SK-N-MC (cell line): ENCODE measurements around the gene ABCD1.

Experiments used
- DNase-seq: peaks from one replicate; pipeline ENCODE4 v3.0.0-alpha.2; 2011; ENCODE audit warnings: low read depth, low spot score
- H3K27ac ChIP-seq: fragments of 200-600 bp; sonication (generic); 2 replicates; pipeline ENCODE4 v1.5.1; 2016; ENCODE audit warnings: mixed run types
- H3K36me3 ChIP-seq: fragments of 200-600 bp; sonication (generic); 2 replicates; pipeline ENCODE4 v1.6.1; 2017; ENCODE audit warnings: antibody characterized with exemption, low read length, mixed read lengths; ENCODE audit not compliant: insufficient read depth
- H3K4me3 ChIP-seq: fragments of 200-600 bp; sonication (generic); 2 replicates; pipeline ENCODE4 v1.5.1; 2016
- H3K9ac ChIP-seq: fragments of 200-600 bp; sonication (generic); 2 replicates; pipeline ENCODE4 v1.8.0; 2017; ENCODE audit warnings: mixed run types, mixed read lengths; ENCODE audit not compliant: insufficient read length
- H3K9me3 ChIP-seq: fragments of 200-600 bp; sonication (generic); 2 replicates; pipeline ENCODE4 v1.6.1; 2017; ENCODE audit warnings: low read depth, mild to moderate bottlenecking, antibody characterized with exemption, low read length, moderate library complexity, mixed read lengths
- EZH2 ChIP-seq: fragments of 200-600 bp; sonication (generic); IDR thresholded peaks from one replicate; pipeline ENCODE4 v1.6.1; 2017; ENCODE audit warnings: antibody characterized with exemption
- FOXP2 ChIP-seq: optimal IDR thresholded peaks from 2 replicates; pipeline ENCODE3; 2011; ENCODE audit warnings: mild to moderate bottlenecking, moderate library complexity; ENCODE audit not compliant: insufficient read depth; ENCODE audit errors: extremely low read length, control extremely low read depth
- POLR2AphosphoS5 ChIP-seq: IDR thresholded peaks from 2 replicates; pipeline ENCODE4 v1.6.1; 2012; ENCODE audit warnings: mild to moderate bottlenecking, low read depth, low read length, borderline replicate concordance

Gene ABCD1

GRCh38 chrX:153768311-153769157, 43.9 kb downstream of the ABCD1 start:
- Histone ChIP-seq H3K36me3 (no peaks in the 10 kb centered on the region), H3K9ac (no peak overlapping the region), H3K4me3 (no peak overlapping the region), H3K27ac (no peak overlapping the region), H3K9me3 (no peaks in the 10 kb centered on the region)
- no peak for TF ChIP-seq EZH2
- TF ChIP-seq POLR2AphosphoS5: no peak
- no peak for TF ChIP-seq FOXP2
- DNase-seq: no peak

GRCh38 chrX:153769158-153769864, 44.7 kb downstream of the ABCD1 start:
- no peak for DNase-seq
- TF ChIP-seq POLR2AphosphoS5 (no peak), EZH2 (no peak), FOXP2 (no peak)
- no peak overlapping the region for H3K4me3 ChIP-seq
- H3K36me3 ChIP-seq: no peaks in the 10 kb centered on the region
- no peaks in the 10 kb centered on the region for H3K9me3 ChIP-seq
- H3K27ac ChIP-seq: no peak overlapping the region
- no peak overlapping the region for H3K9ac ChIP-seq

- H3K36me3 ChIP-seq: no peaks in the 10 kb centered on the region
- no peaks in the 10 kb centered on the region for H3K9me3 ChIP-seq
- H3K9ac ChIP-seq: no peak overlapping the region
- H3K27ac ChIP-seq: no peak overlapping the region
- no peak for TF ChIP-seq POLR2AphosphoS5
- no peak for TF ChIP-seq EZH2
- no peak for TF ChIP-seq FOXP2
- no peak overlapping the region for H3K4me3 ChIP-seq
- DNase-seq: no peak
Observed at GRCh38 chrX:153769865-153770600, 45.4 kb downstream of the ABCD1 start.

- no peak for DNase-seq
- no peak overlapping the region for H3K9ac ChIP-seq
- H3K4me3 ChIP-seq: no peak overlapping the region
- H3K36me3 ChIP-seq: no peaks in the 10 kb centered on the region
- no peaks in the 10 kb centered on the region for H3K9me3 ChIP-seq
- no peak overlapping the region for H3K27ac ChIP-seq
- TF ChIP-seq EZH2: no peak
- no peak for TF ChIP-seq POLR2AphosphoS5
- TF ChIP-seq FOXP2: no peak
Observed at GRCh38 chrX:153770601-153771414, 46.2 kb downstream of the ABCD1 start.

DNA sequence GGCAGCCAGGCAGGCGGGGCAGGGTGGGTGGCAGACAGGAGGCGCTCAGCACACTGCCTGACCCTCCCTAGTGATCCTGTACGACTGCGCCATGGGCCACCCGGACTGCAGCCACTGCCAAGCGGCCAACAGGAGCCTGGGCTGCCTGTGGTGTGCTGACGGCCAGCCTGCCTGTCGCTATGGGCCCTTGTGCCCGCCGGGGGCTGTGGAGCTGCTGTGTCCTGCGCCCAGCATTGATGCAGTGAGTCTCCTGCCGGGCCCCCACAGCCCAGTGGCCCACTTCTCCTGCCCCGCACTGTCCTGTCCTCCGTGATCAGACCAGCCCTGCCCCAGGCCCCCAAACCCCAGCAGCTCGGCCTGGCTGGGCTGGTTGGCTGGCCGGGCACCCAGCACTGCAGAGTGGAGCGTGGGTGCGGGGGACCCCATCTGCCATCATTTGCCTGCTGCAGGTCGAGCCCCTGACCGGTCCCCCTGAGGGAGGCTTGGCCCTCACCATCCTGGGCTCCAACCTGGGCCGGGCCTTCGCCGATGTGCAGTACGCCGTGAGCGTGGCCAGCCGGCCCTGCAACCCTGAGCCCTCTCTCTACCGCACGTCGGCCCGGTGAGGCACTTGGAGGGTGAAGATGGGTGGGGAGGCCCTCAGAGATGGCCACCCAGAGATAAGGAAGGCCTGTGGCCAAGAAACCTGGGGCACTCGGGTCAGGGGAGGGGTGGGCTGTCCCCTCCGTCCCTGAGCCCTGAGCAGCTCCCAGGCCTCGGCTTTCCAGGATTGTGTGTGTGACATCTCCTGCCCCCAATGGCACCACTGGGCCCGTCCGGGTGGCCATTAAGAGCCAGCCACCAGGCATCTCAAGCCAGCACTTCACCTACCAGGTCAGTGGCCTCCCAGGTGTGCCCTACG, 47.0 kb downstream of the ABCD1 start:
- no peak for DNase-seq
- Histone ChIP-seq H3K4me3 (no peak overlapping the region), H3K9ac (no peak overlapping the region), H3K27ac (no peak overlapping the region), H3K36me3 (no peaks in the 10 kb centered on the region), H3K9me3 (no peaks in the 10 kb centered on the region)
- TF ChIP-seq EZH2 (no peak), POLR2AphosphoS5 (no peak), FOXP2 (no peak)

DNA sequence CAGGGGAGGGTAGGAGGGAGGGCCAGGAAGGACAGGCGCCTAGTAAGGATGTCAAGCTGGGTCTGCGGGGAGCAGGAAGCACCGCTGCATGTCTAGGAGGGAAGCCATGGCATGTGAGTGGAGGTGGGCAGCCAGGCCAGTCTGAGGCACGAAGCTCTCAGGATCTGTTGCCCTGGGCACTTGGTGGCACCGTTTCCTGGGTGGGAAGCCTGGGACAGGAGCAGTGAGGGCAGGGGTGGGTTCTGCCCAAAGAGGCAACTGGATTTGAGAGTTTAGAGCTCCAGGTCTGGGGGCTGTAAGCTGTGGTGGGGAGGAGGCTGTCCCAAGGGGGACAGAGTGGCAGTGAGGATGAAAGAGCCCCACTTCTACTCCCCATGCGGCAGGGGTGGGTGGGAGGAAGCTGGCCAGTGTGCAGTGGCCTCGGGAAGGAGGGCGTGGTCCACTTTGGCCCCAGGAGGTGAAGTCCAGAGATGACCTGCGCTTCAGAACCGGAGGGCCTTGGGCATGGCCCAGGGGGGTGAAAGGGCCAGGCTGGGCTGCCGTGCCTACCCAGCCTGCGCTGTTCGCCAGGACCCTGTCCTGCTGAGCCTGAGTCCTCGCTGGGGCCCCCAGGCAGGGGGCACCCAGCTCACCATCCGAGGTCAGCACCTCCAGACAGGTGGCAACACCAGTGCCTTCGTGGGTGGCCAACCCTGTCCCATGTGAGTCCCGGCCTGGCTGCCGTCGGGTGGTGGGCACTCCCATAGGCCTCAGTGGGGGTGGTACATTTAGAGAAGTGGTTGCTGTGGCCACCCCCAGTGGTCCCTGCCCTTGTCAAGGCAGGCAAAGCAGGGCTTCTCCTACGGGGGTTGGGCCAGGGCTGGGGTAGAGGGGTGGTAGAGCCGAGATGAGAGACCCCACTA, 47.9 kb downstream of the ABCD1 start:
- no peak for DNase-seq
- Histone ChIP-seq H3K9me3 (no peaks in the 10 kb centered on the region), H3K9ac (no peak overlapping the region), H3K27ac (no peak overlapping the region), H3K36me3 (no peaks in the 10 kb centered on the region), H3K4me3 (no peak overlapping the region)
- TF ChIP-seq FOXP2 (no peak), POLR2AphosphoS5 (no peak), EZH2 (no peak)
